Astrocyte of the cerebellum (primary cell): ENCODE measurements around the gene MTERF4.

Experiments
- DNase-seq: peaks from one replicate; pipeline ENCODE4 v3.0.0-alpha.2; 2011; ENCODE audit warnings: low read depth
- H3K4me3 ChIP-seq: 2 replicates; pipeline ENCODE4 v1.5.1; 2011; ENCODE audit warnings: mild to moderate bottlenecking, low read depth, low read length, moderate library complexity
- in situ Hi-C: cut with HindIII; loops from 2 replicates; pipeline ENCODE4 v1.10.0; 2017; ENCODE audit warnings: low sequenced_read_pairs
- TF ChIP-seq, protein P1 (sequence below): IDR thresholded peaks from 2 replicates; pipeline ENCODE4 v1.5.1; 2012; ENCODE audit warnings: low read length, low read depth, moderate library complexity, mild to moderate bottlenecking; ENCODE audit errors: missing control alignments

The MTERF4 gene

DNA sequence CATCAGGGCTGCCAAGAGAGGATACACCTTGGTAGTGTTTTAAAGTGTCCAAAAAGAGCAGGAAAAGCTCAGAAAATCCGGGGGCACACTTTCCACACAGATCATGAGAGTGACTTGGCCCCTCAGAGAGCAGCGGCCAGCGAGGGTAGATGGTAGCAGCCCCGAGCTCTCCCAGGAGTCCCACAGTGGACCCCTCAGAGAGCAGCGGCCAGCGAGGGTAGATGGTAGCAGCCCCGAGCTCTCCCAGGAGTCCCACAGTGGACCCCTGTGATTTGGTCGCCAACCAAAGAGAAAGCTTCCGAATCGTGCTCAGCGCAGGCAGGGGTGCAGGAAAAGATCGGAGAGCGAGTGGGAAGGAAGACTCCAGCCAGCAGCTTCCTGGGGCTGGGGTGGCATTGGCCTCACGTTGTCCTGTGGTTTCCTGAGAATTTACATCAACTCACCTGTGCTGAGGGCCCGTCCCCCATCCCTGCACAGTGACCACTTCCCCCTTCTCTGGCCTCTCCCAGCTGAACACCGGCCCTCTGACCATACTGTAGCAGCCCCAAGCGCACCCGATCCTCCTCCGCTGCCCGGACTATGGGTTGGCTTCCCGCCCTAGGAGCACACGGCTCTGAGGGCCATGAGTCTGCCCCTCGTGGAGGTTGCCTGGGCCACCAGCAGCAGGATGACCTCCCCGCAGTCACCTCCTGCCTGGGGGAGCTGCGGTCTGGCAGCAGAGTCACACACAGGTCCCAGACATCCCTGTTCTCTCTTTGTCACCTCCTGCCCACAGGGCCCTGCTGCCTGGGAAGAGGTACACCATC lies 33.7 kb downstream of the MTERF4 start:
- H3K4me3 ChIP-seq: no peak overlapping the region
- TF ChIP-seq, protein P1, sequence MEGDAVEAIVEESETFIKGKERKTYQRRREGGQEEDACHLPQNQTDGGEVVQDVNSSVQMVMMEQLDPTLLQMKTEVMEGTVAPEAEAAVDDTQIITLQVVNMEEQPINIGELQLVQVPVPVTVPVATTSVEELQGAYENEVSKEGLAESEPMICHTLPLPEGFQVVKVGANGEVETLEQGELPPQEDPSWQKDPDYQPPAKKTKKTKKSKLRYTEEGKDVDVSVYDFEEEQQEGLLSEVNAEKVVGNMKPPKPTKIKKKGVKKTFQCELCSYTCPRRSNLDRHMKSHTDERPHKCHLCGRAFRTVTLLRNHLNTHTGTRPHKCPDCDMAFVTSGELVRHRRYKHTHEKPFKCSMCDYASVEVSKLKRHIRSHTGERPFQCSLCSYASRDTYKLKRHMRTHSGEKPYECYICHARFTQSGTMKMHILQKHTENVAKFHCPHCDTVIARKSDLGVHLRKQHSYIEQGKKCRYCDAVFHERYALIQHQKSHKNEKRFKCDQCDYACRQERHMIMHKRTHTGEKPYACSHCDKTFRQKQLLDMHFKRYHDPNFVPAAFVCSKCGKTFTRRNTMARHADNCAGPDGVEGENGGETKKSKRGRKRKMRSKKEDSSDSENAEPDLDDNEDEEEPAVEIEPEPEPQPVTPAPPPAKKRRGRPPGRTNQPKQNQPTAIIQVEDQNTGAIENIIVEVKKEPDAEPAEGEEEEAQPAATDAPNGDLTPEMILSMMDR: no peak
- in situ Hi-C loops: no loop called here
- DNase-seq: no peak

DNA sequence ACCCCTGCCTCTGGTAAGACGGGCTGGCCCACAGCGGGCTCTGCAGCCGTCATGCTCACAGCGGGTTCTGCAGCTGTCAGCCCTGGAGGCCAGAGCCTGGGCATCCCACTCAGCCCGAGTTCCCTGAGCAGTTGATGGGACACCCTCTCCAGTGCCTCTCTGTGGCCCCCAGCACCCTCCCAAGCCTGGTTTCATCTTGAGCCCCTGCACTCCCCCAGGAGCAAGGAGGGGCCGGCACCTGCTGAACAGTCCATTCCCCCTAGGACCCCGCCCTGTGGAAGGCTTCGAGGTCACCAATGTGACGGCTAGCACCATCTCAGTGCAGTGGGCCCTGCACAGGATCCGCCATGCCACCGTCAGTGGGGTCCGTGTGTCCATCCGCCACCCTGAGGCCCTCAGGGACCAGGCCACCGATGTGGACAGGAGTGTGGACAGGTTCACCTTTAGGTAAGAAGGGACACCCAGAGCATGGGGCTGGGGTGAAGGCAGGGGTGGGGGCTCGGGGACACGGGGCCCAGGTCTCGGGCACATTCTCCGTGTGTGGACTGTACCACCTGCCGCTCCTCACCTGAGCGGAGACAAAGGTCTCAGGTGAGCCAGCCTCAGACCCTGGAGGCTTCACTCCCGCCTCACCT lies 34.5 kb downstream of the MTERF4 start:
- DNase-seq: no peak
- in situ Hi-C loops: no loop called here
- TF ChIP-seq, protein P1: no peak
- no peak overlapping the region for H3K4me3 ChIP-seq

DNA sequence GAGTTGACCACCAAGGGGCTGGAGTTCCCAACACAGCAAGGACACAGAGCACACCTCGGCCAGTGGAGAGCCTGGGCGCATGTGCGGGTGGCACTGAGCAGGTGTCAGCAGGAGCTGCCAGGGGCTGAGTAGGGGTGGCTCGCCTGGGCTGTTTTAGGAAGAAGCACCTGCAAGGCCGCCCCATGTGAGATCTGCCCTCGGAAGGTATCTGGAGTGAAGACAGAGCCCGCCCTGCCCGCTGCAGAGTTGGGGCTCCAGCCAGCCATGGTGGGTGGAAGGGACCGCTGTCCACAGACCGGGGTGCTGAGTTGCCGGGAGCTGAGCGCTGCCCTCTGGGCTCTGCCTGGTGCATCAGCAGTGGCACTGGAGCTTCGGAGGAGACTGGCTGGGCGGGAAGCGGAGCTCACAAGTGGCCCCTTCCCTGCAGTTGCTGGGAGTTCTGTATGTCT lies 35.2 kb downstream of the MTERF4 start:
- TF ChIP-seq, protein P1: no peak
- H3K4me3 ChIP-seq: no peak overlapping the region
- in situ Hi-C loops: no loop called here
- no peak for DNase-seq

DNA sequence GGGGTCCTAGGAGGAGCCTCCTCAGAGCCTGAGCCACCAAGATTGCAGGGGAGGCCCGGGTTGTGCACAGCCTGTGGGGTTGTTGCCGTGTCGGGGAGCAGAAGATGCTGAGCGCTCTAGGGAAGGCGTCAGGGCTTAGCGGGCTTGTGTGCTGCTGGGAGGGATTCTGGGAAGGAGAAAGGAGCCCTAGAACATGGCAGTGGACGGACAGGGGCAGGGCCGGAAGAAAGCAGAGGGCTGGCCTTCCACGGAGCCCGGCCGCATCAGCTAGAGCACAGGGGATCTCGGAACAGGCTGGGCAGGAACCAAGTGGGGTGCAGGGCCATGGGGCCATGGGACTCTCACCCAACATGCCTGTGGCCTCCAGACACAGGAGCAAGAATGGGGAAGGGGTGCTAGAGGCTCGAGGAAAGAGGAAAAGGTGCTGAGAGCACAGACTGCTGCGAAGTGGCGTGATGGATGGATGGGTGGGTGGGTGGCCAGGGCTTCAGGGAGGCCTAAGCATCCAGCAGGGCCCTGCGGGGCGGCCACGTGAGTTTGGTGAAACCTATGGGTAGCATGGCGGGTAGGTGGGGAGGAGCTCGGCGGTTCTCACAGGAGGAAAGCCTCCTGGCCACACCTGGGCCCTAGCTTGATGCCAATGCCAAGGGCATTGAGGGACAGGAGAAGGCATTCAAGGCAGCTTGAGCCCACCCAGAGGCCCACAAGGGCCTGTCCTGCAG lies 35.8 kb downstream of the MTERF4 start:
- TF ChIP-seq, protein P1: no peak
- no peak overlapping the region for H3K4me3 ChIP-seq
- in situ Hi-C loops: no loop called here
- no peak for DNase-seq

DNA sequence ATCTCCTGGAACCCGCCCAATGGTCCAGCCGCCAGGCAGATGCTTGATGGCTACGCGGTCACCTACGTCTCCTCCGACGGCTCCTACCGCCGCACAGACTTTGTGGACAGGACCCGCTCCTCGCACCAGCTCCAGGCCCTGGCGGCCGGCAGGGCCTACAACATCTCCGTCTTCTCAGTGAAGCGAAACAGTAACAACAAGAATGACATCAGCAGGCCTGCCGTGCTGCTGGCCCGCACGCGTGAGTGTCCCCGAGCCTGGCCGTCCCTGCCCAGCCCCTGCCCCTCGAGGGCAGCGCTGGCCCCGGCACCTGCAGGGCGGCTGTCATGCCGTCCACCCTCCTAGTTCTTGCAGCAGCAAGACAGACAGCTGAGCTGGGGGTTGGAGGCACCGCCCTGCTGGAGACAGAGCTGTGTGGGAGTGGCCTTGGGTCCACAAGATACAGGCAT lies 36.7 kb downstream of the MTERF4 start:
- no peak for DNase-seq
- no peak overlapping the region for H3K4me3 ChIP-seq
- in situ Hi-C loops: no loop called here
- TF ChIP-seq, protein P1: no peak

DNA sequence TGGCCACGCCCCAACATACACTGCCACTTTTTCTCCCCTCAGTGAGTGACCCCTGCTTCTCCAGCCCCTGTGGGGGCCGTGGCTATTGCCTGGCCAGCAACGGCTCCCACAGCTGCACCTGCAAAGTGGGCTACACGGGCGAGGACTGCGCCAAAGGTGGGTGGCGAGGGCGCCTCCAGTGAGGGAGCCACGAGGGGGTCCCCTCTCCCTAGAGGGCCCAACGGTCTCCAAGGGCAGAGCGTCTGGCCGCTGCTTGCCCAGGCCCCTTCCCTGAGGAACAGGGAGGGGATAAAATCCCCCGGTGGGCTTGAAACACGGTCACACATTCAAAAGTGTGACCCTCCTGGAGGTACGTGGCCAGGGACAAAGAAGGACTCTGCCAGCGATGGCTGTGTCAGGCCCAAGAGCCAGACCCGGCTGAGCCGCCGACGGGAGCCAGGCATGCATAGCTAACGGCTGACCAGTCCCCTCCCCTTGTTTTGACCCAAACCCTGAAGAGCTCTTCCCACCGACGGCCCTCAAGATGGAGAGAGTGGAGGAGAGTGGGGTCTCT lies 37.2 kb downstream of the MTERF4 start:
- TF ChIP-seq, protein P1: no peak
- in situ Hi-C loops: no loop called here
- no peak for DNase-seq

More for the DNA sequence above, 37.2 kb downstream of the MTERF4 start:
- H3K4me3 ChIP-seq: no peak overlapping the region
